SK-N-SH treated with all-trans-retinoic acid at 6 μM for 48 hours (cell line): ENCODE data around the gene LRRC4B.

ENCODE experiments used
- ZC3H10 ChIP-seq: fragments of 250-450 bp; sonication (Bioruptor Pico); IDR thresholded peaks from 2 replicates; pipeline ENCODE4 v1.5.1; 2021; ENCODE audit warnings: mild to moderate bottlenecking, moderate library complexity
- ZNF565 ChIP-seq: fragments of 450-650 bp; formaldehyde crosslinking; conservative IDR thresholded peaks from 2 replicates; pipeline ENCODE4 v1.5.0; 2020; ENCODE audit warnings: low read depth, mild to moderate bottlenecking, moderate library complexity
- ZNF70 ChIP-seq: fragments of 450-650 bp; formaldehyde crosslinking; IDR thresholded peaks from 2 replicates; pipeline ENCODE4 v1.5.0; 2020; ENCODE audit warnings: mild to moderate bottlenecking, moderate library complexity

- TF ChIP-seq ZNF565 (no peak), ZNF70 (CRISPR knock-in tag) (no peak), ZC3H10 (no peak)
Observed at GRCh38 chr19:50513746-50514345, 54.4 kb downstream of the LRRC4B start, which contains the start of gene ASPDH.
